Ovary (tissue), 9 donors: ENCODE data around the gene ERVFRD-1. TPM values are rescaled to one million over a fixed set of nuclear protein-coding genes. Genes with fewer than 3 reads are reported as not detected.

Source experiments
- DNase-seq, 5 donors: peaks; one replicate each; pipeline ENCODE4 v3.0.0-alpha.2; 2019 to 2020
- H3K27ac ChIP-seq, 2 donors: fragments of 200-600 bp; one replicate each; pipeline versions ENCODE4 v1.5.1 to v1.8.0; 2019 to 2022
- H3K27me3 ChIP-seq: fragments of 200-600 bp; one replicate; pipeline ENCODE4 v1.8.0; 2022
- H3K36me3 ChIP-seq: fragments of 200-600 bp; sonication (generic); one replicate; pipeline ENCODE4 v1.5.1; 2019
- H3K4me1 ChIP-seq: one replicate; pipeline ENCODE4 v1.8.1; 2013; ENCODE audit warnings: mild to moderate bottlenecking, moderate library complexity; ENCODE audit not compliant: insufficient read depth
- H3K4me3 ChIP-seq: fragments of 200-600 bp; sonication (generic); one replicate; pipeline ENCODE4 v1.5.1; 2017
- H3K9me3 ChIP-seq, 2 donors: fragments of 200-600 bp in 1 of 2; sonication (generic) in 1 of 2; one replicate each; pipeline versions ENCODE4 v1.5.1 to v1.8.1; 2013 to 2019; ENCODE audit warnings: mild to moderate bottlenecking in 1 of 2, moderate library complexity in 1 of 2
- CTCF ChIP-seq, 3 donors: fragments of 450-650 bp in 2 of 3; fragments of 200-600 bp in 1 of 3; IDR thresholded peaks; one replicate each; pipeline versions ENCODE4 v1.5.1 to v1.8.0; 2016 to 2022; ENCODE audit warnings: antibody characterized with exemption in 3 of 3, mild to moderate bottlenecking in 1 of 3
- EP300 ChIP-seq: sonication (generic); formaldehyde crosslinking; IDR thresholded peaks from one replicate; pipeline ENCODE4 v1.6.1; 2017; ENCODE audit warnings: antibody characterized with exemption
- POLR2A ChIP-seq: fragments of 450-650 bp; IDR thresholded peaks from one replicate; pipeline ENCODE4 v1.6.1; 2017; ENCODE audit warnings: antibody characterized with exemption, mild to moderate bottlenecking, moderate library complexity
- WGBS, 3 donors: extraction: QIAGEN DNeasy Blood & Tissue Kit in 1 of 3; methylation state at CpG; one replicate each; pipeline versions ENCODE4 v1.1.5 to v1.1.7; 2013 to 2017; 5-methylcytosine and 5-hydroxymethylcytosine counted together
- intact Hi-C, 4 donors: fragments of 100-400 bp; cut with DNase I; formaldehyde crosslinking; loops; one replicate each; pipeline versions ENCODE4 v1.11.0 to v1.15.1; 2022 to 2023
- polyA plus RNA-seq, 2 donors: library from polyadenylated mRNA; stranded (reverse); fragments of 200-250 nt in 1 of 2; fragments of 350-450 nt in 1 of 2; fragmentation: Illumina TruSeq in 1 of 2; extraction: RNeasy Lipid Tissue Mini Kit (QIAGEN cat#74804) in 1 of 2; gene quantifications; one replicate each; pipeline ENCODE4 v1.2.3, GENCODE V29; 2013 to 2014
- total RNA-seq, 7 donors: library from RNA; depleted of rRNA in 2 of 7; stranded (reverse); fragments of >200 nt in 2 of 7; fragmentation: NEBNext Ultra II Directional in 3 of 7; extraction: Animal tissue kit (Norgen Biotek cat#: 25700) in 3 of 7; gene quantifications; one replicate each; pipeline versions ENCODE4 v1.1.0 to v1.2.4, GENCODE V29; 2016 to 2023
- donor health status: DM: no; HTN: no; CAD: no; lungs with moderate emphysema.
- donor health status: DM: no; HTN: no; CAD: no.
- donor health status: Bipolar disorder and iron deficiency.
- donor health status: DM: yes; HTN: yes; CAD: no.
- donor health status: DM: no; HTN: no; CAD: no.
- donor health status: DM: yes; HTN: yes; CAD: no.

The ERVFRD-1 gene
- total and polyA plus RNA-seq, 9 donors, result 0.05 to 0.78 (median 0.12) TPM; not detected in 6

DNA sequence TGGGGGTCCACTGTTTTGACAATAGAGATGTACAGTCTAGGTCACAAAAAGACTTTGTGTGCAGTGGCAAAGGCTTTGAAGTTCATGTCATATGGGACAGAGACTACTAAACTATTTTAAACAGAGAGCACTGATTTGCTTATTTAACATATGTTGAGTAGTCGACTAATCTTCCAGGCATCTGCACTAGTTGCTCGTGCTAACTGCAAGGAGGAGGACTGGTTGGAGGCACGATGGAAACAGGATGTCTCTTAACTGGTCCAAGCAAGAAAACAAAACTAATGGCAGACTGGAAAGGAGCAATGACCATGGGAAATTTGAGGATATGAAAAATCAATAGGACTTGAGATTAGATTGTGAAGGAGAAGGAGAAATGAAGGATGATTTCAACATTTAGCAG lies 28.5 kb upstream of the ERVFRD-1 start:
- Histone ChIP-seq H3K36me3 (no peaks in the 10 kb centered on the region), H3K4me3 (no peak overlapping the region), H3K4me1 (no peaks in the 10 kb centered on the region), H3K27ac (no peak overlapping the region), H3K27me3 (no peaks in the 10 kb centered on the region), H3K9me3 (no peaks in the 10 kb centered on the region)
- intact Hi-C loops, result loop anchor here in 2 of 4 donors (10.0 kb wide), 1 partner anchor 355 kb away; no protein-coding TSS in a partner anchor
- WGBS, 3 donors, result 78 to 87% (median 81%) methylated on average over 3 of the region's 3 CpGs
- TF ChIP-seq CTCF (IDR thresholded peaks at IDR 0.05), result no peak
- no peak for TF ChIP-seq EP300
- no peak for DNase-seq

- H3K27me3 ChIP-seq, result no peaks in the 10 kb centered on the region
- no peaks in the 10 kb centered on the region for H3K36me3 ChIP-seq
- 79 to 85% (median 84%) methylated on average over 3 of the region's 3 CpGs for WGBS, 3 donors
- H3K4me1 ChIP-seq, result no peaks in the 10 kb centered on the region
- no peak for DNase-seq
- H3K4me3 ChIP-seq, result no peak overlapping the region
- no peak overlapping the region for H3K27ac ChIP-seq
- intact Hi-C loops, result no loop called here
- H3K9me3 ChIP-seq, result no peaks in the 10 kb centered on the region
- no peak for TF ChIP-seq EP300
- no peak for TF ChIP-seq POLR2A
- TF ChIP-seq CTCF (IDR thresholded peaks at IDR 0.05), result no peak
Measured at GRCh38 chr6:11139051-11139960, 27.8 kb upstream of the ERVFRD-1 start.

DNA sequence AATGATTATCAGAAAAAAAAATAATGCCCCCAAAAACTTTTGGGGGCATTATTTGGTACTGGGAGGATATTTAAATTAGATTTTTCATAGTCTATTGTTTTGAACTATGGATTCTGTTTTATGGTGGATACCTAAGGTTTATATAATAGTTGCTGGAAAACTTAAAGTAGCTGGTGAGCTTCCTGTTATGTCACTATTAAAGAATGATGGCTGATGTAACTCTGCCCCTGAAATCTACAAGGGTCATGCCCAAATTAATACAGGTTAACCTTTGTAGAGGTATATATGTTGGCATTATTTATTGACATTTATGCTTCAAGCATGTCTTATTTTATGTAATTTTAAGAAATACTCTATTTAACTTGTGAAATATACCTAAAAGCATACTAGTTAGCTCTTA lies 25.3 kb upstream of the ERVFRD-1 start:
- Histone ChIP-seq H3K27ac (no peak overlapping the region), H3K4me3 (no peak overlapping the region), H3K9me3 (no peaks in the 10 kb centered on the region), H3K36me3 (no peaks in the 10 kb centered on the region), H3K4me1 (no peaks in the 10 kb centered on the region), H3K27me3 (no peaks in the 10 kb centered on the region)
- TF ChIP-seq POLR2A, result no peak
- TF ChIP-seq CTCF (IDR thresholded peaks at IDR 0.05), result no peak
- TF ChIP-seq EP300, result no peak
- DNase-seq, result no peak
- intact Hi-C loops, result no loop called here

GRCh38 chr6:11133281-11133680 lies 21.8 kb upstream of the ERVFRD-1 start:
- TF ChIP-seq CTCF (IDR thresholded peaks at IDR 0.05), result no peak
- TF ChIP-seq EP300, result no peak
- DNase-seq, result no peak
- Histone ChIP-seq H3K4me3 (no peak overlapping the region), H3K27ac (no peak overlapping the region), H3K4me1 (peaks cover 1% of the 10 kb centered on the region), H3K36me3 (no peaks in the 10 kb centered on the region), H3K9me3 (no peaks in the 10 kb centered on the region), H3K27me3 (no peaks in the 10 kb centered on the region)
- WGBS, 3 donors, result 45 to 60% (median 51%) methylated on average over 5 of the region's 5 CpGs
- intact Hi-C loops, result no loop called here
